IPS-NIHi11 (cell line): ENCODE data around the gene ATXN10.
"Not testable (repeated sequence)": the region's sequence is repeated elsewhere in the genome, so short reads cannot be mapped to it uniquely, and the experiment has no call there.

Source experiments
- DNase-seq: peaks from one replicate; pipeline ENCODE4 v3.0.0; 2012; ENCODE audit warnings: mixed read lengths, low spot score

ATXN10 gene

DNA sequence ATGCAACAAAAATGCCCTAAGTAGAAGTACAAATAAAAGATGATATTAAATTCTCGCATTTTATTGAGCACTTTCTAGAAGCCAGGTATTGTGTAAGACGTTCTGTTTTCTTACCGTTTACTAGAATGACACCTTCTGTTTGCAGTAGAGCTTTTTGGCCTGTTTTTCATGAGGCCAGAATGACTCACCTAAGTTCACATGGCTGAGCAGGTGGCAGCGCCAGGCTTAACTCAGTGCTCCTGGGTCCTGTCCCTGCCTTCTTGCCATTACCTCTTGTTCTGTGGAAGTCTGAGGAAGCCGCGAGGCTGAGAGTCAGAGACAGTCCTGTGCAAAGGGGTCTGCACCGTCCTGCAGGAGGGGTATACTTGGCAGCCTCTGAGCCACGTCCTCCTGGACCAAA lies 113.8 kb downstream of the ATXN10 start:
- DNase-seq: no peak

DNA sequence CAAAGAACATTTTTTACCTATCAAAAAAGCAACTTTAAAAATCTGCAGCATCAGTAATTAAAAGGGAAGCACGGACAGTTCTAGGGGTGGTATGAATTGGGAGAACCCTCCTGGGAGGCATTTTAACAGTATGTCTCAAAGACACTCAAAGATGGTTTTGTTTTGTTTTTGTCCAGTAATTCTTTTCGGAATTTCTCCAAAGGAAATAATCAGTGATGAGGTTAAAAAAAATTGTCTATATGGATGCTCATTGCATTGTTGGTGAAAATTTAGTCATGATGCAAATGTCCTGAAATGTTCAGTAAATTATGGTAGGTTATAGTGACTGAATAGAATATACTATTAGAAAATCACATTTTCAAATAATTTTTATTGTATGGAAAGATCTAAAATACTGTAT lies 115.1 kb downstream of the ATXN10 start:
- DNase-seq: no peak

DNA sequence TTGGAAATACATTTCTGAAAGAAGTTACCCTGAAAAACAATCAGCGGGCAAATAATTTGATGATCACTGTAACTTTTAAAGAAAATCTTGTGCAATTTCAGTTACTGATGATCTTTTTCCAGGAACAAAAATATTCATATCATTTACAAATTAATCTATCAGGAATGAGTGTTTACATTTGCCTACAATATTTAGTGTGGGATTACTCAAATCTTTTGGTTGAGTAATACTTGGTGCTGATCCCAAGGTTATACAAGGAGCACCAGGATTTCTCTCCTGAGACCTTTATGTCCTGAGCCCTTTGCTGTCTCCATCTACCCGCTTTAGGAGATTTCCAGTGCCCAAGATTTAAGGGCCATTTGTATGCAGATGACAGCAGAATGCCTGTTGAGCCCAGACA lies 116.1 kb downstream of the ATXN10 start:
- no peak for DNase-seq

DNA sequence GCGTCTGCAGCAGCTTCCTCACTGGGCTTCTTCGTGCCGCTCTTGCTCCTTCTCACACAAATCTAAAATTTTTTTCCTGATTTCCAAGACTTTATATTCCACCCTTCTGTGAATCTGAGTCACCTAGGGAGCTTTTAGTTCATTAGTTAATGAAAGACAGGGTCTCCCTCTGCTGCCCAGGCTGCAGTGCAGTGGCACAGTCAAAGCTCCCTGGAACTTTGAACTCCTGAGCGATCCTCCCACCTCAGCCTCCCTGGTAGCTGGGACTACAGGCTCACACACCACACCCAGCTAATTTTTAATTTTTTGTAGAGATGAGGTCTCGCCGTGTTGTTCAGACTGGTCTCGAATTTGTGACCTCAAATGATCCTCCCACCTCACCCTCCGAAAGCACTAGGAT lies 116.9 kb downstream of the ATXN10 start:
- DNase-seq: no peak

DNA sequence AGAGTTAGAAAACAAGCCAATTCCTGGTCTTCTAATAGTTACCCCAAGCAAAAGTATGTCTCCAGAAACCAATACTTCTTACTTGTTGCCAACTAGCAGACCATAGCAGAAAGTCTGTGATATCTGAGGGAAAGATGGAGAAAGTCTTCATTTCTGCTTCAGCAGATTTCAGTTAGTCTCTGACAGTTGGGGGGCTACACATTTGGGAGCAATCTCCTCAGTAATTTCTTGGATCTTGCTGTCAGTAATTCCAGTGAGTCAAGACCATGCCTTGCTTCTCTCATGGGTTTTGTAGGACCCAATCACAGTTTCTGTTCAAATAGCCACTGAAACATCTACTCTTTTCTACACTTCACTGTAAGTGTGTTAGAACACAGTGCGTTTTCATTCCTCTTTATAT lies 118.8 kb downstream of the ATXN10 start:
- DNase-seq: no peak

DNA sequence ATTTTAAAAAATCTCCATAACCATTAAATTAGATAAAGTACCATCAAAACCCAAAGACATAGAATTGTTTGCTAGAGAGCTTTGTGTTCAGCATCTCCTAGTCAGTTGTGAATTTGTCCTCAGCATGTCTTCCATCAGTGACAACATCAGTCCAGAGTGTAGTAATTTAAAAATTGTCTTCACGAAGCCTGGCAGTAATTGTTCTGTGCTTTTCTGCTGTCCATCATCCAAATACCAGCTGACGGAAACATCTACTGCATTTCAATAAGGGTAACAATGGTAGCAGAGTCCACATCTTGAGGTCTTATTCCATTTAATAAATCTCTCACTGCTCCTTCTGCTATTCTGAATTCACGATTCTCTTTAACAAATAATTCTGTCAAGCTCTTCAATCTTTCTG lies 121.5 kb downstream of the ATXN10 start:
- DNase-seq: no peak

DNA sequence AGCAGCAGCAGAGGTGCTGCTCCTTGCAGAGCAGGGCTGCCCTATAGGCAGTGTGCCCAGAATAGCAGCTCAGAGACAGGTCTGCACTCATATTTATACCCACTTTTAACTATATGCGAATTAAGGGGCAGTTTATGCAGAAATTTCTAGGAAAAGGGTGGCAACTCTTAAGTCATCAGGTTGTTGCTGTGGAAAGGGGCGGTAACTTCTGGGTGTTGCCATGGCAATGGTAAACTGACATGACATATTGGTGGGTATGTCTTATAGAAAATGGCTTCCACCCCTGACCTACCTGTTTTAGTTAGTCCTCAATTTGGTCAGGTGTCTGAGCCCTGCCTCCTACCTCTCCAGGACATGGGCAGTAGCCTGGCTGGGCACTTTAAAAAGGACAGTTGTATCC lies 122.3 kb downstream of the ATXN10 start:
- DNase-seq: no peak

DNA sequence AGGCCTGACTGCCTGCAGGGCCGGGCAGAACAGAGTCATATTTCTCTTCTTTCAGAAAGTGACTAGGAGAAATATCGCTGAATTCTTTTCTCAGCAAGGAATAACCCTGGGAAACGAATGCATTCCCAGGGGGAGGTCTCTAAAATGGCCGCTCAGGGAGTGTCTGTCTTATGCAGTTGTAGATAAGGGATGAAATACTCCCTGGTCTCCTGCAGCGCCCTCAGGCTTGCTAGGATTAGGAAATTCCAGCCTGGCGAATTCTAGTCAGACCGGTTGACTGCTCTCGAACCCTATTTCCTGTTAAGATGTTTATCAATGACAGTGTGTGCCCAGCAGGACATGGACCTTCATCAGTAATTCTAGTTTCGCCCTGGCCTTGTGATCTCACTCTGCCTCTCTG lies 124.4 kb downstream of the ATXN10 start:
- DNase-seq: not testable (repeated sequence)

DNA sequence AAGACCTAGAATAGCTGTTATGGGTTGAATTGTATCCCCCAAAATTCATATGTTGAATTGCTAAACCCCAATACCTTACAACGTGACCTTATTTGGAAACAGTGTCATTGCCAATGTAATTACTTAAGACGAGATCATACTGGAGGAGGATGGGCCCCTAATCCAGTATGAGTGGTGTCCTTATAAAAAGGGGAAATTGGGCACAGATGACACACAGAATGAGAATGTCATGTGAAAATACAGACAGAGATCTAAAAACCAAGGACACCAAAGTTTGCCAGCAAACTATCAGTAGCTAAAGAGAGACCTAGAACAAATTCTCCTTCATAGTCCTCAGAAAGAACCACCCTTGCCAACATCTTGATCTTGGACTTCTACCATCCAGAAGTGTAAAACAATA lies 127.7 kb downstream of the ATXN10 start:
- DNase-seq: no peak

DNA sequence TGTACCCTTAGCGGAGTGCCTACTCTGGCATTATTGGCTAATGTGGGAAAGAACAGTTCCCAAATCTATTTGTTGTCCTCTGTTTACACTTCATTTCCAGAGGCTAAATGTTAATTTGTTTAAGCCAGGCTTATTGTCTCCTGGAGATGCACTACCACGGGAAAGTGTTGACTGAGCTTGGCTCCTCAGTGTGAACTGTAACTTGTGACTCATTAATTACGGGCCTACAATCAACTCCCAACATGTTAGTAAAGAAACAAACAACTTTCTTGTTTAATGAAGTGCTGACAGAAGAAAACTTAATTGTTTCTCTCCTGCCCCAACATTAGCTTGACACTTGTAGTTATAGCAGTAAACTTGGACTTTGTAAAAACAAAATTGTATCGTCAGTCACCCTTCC lies 130.4 kb downstream of the ATXN10 start:
- DNase-seq: no peak

DNA sequence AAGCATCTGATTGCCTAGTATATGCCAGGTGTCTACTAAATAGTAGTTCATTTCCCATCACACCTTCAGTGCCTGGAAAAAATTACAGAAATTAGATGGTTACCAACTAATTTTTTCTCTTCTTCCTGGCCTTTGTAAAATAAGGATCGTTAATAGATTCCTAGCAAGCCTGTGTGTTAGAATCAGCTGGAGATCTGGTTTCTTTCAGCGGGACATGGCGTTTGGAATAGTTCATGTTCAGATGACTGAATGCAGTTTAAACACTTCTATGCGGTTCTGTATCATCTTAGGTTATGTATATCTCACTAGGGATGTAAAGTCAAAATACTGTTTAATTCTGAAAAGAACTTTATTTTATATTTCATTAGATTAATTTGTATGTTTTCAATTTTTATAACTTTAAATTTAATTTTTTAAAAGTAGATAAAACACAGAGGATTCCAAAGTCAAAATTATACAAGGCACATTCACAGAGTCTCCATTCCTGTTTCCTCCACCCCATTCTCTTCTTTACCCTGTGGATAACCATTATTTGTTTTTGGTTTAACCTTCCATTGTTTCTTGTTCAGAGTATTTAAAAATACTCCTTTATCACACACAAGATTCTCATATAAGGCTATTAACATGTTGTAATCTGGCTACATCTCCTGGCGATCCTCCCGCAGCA lies 132.8 kb downstream of the ATXN10 start:
- no peak for DNase-seq

DNA sequence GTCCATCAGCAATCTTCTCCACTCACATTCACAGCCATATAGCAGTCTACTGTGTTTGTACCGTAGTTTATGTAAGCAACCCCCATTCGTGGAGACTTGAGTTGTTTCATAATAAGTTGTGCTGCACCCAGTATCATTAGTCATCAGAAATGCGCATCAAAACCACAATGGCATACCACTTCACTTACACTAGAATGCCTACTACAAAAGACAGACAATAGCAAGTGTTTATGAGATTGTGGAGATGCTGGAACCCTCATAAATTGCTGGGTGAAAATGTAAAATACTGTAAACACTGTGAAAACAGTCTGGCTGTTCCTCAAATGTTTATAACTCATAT lies 133.3 kb downstream of the ATXN10 start:
- DNase-seq: no peak

DNA sequence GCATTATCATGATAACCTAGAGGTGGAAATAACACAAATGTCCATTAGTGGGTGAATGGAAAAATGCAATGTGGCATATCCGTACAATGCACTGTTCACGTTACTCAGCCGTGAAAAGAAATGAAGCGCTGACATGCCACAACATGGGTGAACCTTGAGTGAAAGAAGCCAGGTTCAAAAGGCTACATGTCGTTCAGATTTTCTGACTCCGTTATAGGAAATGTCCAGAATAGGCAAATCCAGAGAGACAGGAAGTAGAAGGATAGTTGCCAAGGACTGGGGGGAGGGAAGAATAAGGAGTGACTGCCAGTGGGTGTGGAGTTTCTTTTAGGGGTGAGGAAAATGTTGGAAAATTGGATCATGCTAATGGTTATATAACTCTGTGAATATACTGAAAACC lies 133.8 kb downstream of the ATXN10 start:
- no peak for DNase-seq

DNA sequence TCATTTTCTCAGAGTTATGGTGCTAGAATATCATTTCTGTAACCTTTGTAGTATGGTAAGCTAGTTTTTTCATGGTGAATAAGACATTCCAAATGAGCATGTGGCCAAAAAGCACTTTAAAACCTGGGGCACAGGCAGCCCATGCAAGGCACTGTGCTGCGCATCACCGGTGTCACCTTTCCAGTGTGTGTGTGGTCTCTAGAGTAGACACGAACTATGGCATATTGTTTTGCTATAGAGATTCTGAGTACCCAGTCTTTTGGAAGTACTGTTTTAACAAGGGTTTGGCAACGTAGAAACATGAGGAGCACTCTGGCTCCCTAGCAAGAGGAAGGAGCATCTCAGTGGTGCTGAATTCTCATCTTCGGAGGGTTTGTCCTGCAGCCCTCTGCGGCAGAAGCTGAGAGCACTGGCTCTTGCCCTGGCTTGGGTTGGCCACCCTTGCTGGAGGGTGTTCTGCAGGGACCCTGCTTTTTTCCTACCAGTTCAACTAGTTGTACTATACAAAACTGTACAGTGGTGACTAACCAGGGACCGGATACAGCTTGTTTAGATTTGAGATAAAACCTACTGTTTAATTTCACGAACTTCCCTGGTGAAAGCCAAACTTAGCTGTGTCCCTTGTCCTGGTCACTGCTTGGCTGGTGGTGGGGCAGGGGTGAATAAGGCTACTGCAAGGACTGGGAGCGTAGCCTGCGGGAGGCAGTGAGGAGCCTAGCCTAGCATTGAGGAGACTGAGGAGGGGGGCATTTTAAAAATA lies 135.7 kb downstream of the ATXN10 start:
- no peak for DNase-seq

DNA sequence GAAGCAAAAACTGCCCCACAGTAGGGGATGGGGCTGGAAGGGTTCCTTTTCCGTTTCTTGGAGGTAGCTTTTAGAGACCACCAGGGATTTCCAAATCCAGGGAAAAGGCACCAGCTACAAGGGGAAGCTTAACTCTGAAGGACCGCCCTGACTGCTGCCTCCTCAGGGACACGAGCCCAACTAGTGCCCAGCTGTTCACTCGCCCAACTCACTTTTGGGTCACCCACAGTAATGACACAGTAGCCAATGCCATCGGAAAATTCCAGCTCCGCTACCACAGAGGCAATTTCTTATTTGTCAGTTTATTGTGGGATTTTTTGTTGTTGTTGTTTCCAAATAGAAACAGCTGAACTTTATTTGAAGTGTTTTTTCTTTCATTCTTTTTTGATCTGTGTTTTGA lies 141.3 kb downstream of the ATXN10 start:
- DNase-seq: no peak

DNA sequence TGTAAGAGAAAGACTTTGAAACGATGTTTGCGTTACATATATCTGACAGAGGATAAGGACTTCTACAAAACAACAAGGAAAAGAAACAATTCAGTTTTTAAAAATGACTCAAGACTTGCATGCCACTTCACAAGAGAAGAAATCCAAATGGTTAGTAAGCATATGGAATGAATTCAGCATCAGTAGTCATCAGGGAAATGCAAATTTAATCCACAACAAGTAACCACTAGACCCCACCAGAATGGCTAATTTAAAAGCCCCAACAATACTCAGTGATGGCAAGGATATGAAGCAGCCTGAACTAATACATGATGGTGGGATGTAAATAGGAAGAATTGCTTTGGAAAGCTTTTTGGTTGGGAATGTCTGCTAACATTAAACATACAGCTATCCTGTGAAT lies 142.6 kb downstream of the ATXN10 start:
- no peak for DNase-seq

DNA sequence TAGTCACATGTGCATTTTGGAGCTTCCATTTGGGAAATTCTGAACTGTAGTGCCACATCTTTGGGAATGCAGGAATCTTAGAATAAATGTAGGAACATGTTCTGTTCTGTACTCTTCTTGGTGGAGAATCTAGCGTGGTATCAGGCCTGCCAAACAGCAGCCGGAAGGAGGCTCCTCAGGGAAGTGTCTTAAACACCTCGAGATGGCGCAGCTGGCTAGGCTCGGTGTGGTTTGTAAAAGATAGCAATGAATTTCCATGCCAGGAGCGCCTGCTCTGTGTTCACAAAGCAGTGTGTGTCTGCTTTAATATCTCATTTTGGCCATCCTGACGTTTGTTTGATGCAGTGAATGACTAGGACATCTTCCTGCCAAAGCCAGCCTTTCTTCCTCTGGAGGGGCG lies 145.1 kb downstream of the ATXN10 start:
- DNase-seq: no peak

DNA sequence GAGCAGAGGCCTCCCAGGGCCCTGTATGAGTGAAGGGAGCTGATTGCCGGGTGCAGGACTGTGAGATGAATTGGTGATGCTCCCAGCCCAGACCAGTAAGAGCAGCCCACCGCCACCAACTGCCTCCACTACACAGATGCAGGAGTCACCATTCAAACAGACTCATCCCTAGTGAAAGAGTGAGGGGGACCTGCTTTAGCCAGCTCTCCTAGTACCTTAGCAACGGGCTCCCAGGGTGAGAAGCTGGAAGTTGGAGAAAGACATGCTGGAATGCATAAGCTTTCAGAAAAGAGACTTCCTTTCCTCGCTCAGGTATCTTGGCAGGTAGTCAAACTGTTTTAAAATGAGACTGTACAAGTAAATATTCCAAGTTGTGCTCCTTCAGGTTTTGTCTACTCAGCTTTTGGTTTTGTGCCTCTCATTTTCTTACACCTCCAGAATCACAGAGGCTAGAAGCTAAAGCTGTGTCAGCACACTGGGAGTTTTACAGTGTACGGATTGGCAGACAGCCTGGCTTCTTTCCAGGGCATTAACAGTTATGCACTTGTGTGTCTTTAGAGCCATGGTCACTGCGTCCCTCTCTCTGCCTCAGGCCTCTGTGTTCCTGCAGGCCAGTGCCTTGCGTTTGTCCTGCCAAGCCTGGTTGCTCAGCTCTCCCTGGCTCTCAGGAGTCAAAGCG lies 146.2 kb downstream of the ATXN10 start:
- no peak for DNase-seq

DNA sequence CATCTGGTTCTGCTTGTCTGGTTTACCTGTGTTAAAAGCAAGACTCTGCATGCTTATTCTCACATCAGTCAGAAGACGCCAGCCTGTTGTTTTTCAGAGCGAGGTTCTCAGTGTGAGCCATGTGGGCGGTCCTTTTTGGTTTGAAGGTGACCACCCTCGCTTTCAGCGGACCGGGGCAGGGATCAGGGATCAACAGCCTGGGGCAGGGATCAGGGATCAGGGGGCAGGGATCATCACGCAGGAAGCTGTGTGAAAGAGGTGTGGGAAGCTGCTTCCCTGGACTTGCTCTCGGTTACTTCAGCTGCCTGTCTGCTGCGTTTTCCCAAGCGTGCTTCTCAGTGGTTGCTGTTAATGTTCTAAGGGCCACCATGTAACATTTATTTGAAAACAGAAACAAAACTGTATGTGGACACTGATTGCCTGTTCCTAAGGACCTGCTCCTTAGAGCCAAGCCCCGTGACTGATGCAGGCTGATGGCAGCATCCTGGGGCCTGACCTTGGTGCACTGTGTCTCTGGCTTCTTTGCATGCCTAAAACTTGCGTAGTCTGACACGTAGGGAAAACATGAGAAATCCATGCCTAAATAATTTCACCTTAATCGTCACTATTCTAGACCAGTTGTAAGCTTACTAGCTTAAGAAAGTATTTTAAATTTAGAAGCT lies 146.9 kb downstream of the ATXN10 start:
- no peak for DNase-seq

DNA sequence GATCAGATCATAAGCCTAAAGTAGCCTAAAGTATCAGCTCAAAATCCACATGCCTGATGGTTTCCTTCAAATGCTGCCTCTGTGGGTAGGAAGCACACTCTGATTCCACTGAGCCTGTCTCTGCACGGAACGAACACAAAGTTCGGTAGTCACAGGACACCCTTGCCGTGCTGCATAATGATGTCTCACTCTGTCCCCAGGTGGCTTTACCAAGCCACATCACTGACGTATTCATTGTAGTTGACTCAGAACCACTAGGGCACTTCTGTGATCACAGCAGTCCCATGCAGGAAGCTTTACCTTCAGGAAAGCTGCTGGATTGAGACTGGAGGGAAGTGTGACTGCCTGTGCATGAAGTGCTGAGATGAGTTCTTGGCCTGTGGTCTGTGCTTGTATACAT lies 147.7 kb downstream of the ATXN10 start:
- no peak for DNase-seq

DNA sequence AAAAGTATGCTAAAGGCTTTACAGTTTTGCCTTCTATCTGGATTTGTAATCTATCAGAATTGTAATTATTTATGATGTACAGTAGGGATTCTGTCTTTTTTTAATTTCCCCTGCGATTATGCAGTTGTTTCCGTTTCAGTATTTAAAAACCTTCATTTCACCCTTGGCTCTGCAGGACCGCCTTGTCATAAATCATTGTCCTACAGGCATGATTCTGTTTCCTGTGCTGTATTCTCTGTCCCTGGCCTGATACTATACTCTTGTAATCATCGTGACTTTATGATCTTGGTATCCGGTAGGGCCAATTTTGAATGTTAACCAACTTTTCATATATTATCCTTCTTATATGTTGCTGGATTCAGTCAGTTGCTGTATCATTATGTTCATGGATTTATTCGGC lies 151.7 kb downstream of the ATXN10 start:
- DNase-seq: no peak

DNA sequence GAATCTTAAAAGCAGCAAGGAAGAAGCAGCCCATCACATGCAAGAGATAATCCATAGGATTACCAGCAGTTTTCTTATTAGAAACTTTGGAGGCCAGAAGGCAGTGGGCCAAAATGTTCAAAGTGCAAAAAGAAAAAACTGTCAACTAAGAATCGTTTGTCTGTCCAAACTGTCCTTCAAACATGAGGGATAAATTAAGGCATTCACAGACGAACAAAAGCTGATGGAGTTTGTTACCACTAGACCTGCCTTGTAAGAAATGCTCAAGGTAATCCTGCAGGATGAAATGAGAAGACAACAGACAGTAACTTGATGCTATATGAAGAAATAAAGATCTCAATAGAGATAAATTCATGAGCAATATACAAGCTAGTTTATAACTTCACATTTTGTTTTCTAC lies 154.9 kb downstream of the ATXN10 start:
- DNase-seq: no peak

DNA sequence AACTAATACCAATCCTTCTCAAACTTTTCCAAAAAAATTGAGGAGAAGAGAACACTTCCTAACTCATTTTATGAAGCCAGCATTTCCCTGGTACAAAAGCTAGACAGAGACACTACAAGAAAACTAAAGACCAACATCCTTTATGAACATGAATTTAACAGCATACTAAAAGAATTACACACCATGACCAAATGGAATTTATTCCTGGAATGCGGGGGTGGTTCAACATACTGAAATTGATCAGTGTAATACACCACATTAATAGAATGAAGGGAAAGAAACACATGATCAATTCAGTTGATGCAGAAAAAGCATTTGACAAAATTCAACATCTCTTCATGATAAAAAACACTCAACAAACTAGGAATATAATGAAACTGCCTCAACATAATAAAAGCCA lies 157.2 kb downstream of the ATXN10 start:
- no peak for DNase-seq
